Activated CD4-positive, alpha-beta T cell treated with anti-CD3 and anti-CD28 coated beads for 36 hours (primary cell): ENCODE results near the gene NCAPH2. TPM values are rescaled to one million over a fixed set of nuclear protein-coding genes. Genes with fewer than 3 reads are reported as not detected.
"Not testable (repeated sequence)": the region's sequence is repeated elsewhere in the genome, so short reads cannot be mapped to it uniquely, and the experiment has no call there.

Experiments
- ATAC-seq: fragments of 200-7000 bp; cut with Tn5 transposase; one replicate; pipeline ENCODE4 v1.10.0; 2021; ENCODE audit warnings: mild to moderate bottlenecking, moderate library complexity
- CTCF ChIA-PET: fragments of 350-600 bp; sonication (Branson Sonifier 250); formaldehyde crosslinking; loops from one replicate; lab custom pipeline; 2021; ENCODE audit warnings: antibody characterized with exemption; lab: Charles Lee
- POLR2A ChIA-PET: fragments of 350-600 bp; sonication (Branson Sonifier 250); formaldehyde crosslinking; loops from one replicate; lab custom pipeline; 2021; ENCODE audit warnings: antibody characterized with exemption, inconsistent platforms; lab: Charles Lee
- DNase-seq: peaks from one replicate; pipeline ENCODE4 v3.0.0-alpha.2; 2020
- H3K27ac Mint-ChIP-seq: one replicate; pipeline ENCODE4 v1.8.0; 2021; ENCODE audit warnings: mixed read lengths
- H3K27me3 Mint-ChIP-seq: one replicate; pipeline ENCODE4 v1.8.0; 2021; ENCODE audit warnings: mixed read lengths
- H3K36me3 Mint-ChIP-seq: one replicate; pipeline ENCODE4 v1.8.0; 2021; ENCODE audit warnings: low read depth, mixed read lengths
- H3K4me1 Mint-ChIP-seq: one replicate; pipeline ENCODE4 v1.8.0; 2021; ENCODE audit warnings: mixed read lengths
- H3K4me3 Mint-ChIP-seq: one replicate; pipeline ENCODE4 v1.8.0; 2021; ENCODE audit warnings: mild to moderate bottlenecking, moderate library complexity, mixed read lengths
- H3K9me3 Mint-ChIP-seq: one replicate; pipeline ENCODE4 v1.8.0; 2021; ENCODE audit warnings: low read depth, mixed read lengths
- intact Hi-C, 2 experiments: fragments of 100-400 bp; cut with DNase I in 1 of 2; cut with micrococcal nuclease in 1 of 2; formaldehyde crosslinking; loops; one replicate each; pipeline versions ENCODE4 v1.14.2 to v1.15.1; 2022 to 2024; cut with DNase I, micrococcal nuclease
- total RNA-seq, 2 experiments: library from RNA; stranded (reverse); gene quantifications; one replicate each; pipeline ENCODE4 v1.2.3, GENCODE V29; 2021

NCAPH2 gene
- total RNA-seq, 2 experiments from 2014 or later: 115 to 123 TPM

- Mint-ChIP-seq H3K36me3 (peaks cover 17% of the 10 kb centered on the region), H3K9me3 (no peaks in the 10 kb centered on the region), H3K4me3 (peak overlapping the region; percentile 91)
Measured at GRCh38 chr22:50506611-50507420, 1.2 kb upstream of the NCAPH2 start.

GRCh38 chr22:50507421-50507990, 518 bp upstream of the NCAPH2 start, which contains the start of gene LMF2:
TSS of gene LMF2 (minus strand) at chr22:50507702. CDS start at chr22:50507675, 27 bp downstream.
- H3K27me3 Mint-ChIP-seq: no peaks in the 10 kb centered on the region

More at GRCh38 chr22:50506611-50507420, 1.2 kb upstream of the NCAPH2 start:
- DNase-seq: no peak
- ATAC-seq: no peak
- intact Hi-C loops: loop anchor here (1.0 to 10.0 kb wide), 5 partner anchors 26 to 262 kb away; partner anchors contain the start of genes ADM2 (in 1 of the 2), SBF1 (in 1 of the 2) and TUBGCP6 (in 1 of the 2)
- Mint-ChIP-seq H3K27ac (peak overlapping the region; percentile 91), H3K27me3 (no peaks in the 10 kb centered on the region), H3K4me1 (peaks cover 13% of the 10 kb centered on the region)
- ChIA-PET POLR2A (interaction anchor here (1.2 kb wide), 1 partner anchor 19 kb away, joined by 3 read pairs; the partner anchor contains the start of gene SCO2), CTCF (interaction anchor here (1.0 to 5.7 kb wide), 2 partner anchors 18 to 37 kb away, joined by 3 to 76 read pairs; partner anchors contain the start of gene SCO2)

GRCh38 chr22:50508897-50509296, 873 bp downstream of the NCAPH2 start:
- H3K36me3 Mint-ChIP-seq: peaks cover 30% of the 10 kb centered on the region
- no peaks in the 10 kb centered on the region for H3K9me3 Mint-ChIP-seq
- H3K4me3 Mint-ChIP-seq: peak overlapping the region; percentile 85
- ChIA-PET POLR2A (interaction anchor here (1.5 to 3.6 kb wide), 5 partner anchors 10 to 30 kb away, joined by 7 to 65 read pairs (median 9); partner anchors contain the start of gene SCO2), CTCF (interaction anchor here (0.6 to 5.7 kb wide), 11 partner anchors 11 to 263 kb away, joined by 3 to 76 read pairs (median 4); partner anchors contain the start of genes KLHDC7B, SCO2 and SYCE3)
- DNase-seq (no peak), ATAC-seq (no peak)
- peak overlapping the region; percentile 95 for H3K27ac Mint-ChIP-seq
- no peaks in the 10 kb centered on the region for H3K27me3 Mint-ChIP-seq
- intact Hi-C loops: loop anchor here (1.0 to 10.0 kb wide), 16 partner anchors 16 to 656 kb away; partner anchors contain the start of genes CHKB (in 2 of the 2), SCO2 (in 2 of the 2), TUBGCP6 (in 2 of the 2) and ARSA (in 1 of the 2)
- peaks cover 27% of the 10 kb centered on the region for H3K4me1 Mint-ChIP-seq

More at GRCh38 chr22:50507421-50507990, 518 bp upstream of the NCAPH2 start, which contains the start of gene LMF2:
- Mint-ChIP-seq H3K4me1 (peaks cover 19% of the 10 kb centered on the region), H3K36me3 (peaks cover 21% of the 10 kb centered on the region), H3K27ac (peak within 1 kb of the TSS; percentile 95), H3K9me3 (no peaks in the 10 kb centered on the region), H3K4me3 (peak within 1 kb of the TSS; percentile 91)
- DNase-seq (peak; percentile 98), ATAC-seq (peak; percentile 83)
- ChIA-PET CTCF (interaction anchor here (0.6 to 5.7 kb wide), 8 partner anchors 9 to 122 kb away, joined by 3 to 76 read pairs (median 4); partner anchors contain the start of genes CHKB, SCO2 and SYCE3), POLR2A (interaction anchor here (0.6 to 3.6 kb wide), 10 partner anchors 9 to 119 kb away, joined by 3 to 65 read pairs (median 8); partner anchors contain the start of genes CHKB and SCO2)
- intact Hi-C loops: loop anchor here (1.0 to 10.0 kb wide), 5 partner anchors 26 to 263 kb away; partner anchors contain the start of genes ADM2 (in 1 of the 2), SBF1 (in 1 of the 2) and TUBGCP6 (in 1 of the 2)

DNA sequence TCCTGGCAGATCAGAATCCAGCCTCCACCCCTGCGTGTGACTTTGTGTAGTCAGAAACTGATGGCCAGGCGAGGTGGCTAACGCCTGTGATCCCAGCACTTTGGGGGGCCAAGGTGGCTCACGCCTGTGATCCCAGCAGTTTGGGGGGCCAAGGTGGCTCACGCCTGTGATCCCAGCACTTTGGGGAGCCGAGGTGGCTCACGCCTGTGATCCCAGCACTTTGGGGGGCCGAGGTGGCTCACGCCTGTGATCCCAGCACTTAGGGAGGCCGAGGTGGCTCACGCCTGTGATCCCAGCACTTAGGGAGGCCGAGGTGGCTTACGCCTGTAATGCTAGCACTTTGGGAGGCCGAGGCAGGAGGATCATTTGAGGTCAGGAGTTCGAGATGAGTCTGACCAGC, 5.2 kb downstream of the NCAPH2 start:
- DNase-seq: no peak
- H3K27ac Mint-ChIP-seq: no peak overlapping the region
- H3K9me3 Mint-ChIP-seq: no peaks in the 10 kb centered on the region
- ChIA-PET CTCF (interaction anchor here (1.3 to 1.6 kb wide), 2 partner anchors 13 to 53 kb away, joined by 5 to 12 read pairs; partner anchors contain the start of gene SCO2), POLR2A (interaction anchor here (3.2 kb wide), 1 partner anchor 12 kb away, joined by 10 read pairs; the partner anchor contains the start of gene SCO2)
- intact Hi-C loops: no loop called here
- H3K4me1 Mint-ChIP-seq: peaks cover 38% of the 10 kb centered on the region
- H3K27me3 Mint-ChIP-seq: no peaks in the 10 kb centered on the region
- no peak for ATAC-seq
- no peak overlapping the region for H3K4me3 Mint-ChIP-seq
- peaks cover 50% of the 10 kb centered on the region for H3K36me3 Mint-ChIP-seq

DNA sequence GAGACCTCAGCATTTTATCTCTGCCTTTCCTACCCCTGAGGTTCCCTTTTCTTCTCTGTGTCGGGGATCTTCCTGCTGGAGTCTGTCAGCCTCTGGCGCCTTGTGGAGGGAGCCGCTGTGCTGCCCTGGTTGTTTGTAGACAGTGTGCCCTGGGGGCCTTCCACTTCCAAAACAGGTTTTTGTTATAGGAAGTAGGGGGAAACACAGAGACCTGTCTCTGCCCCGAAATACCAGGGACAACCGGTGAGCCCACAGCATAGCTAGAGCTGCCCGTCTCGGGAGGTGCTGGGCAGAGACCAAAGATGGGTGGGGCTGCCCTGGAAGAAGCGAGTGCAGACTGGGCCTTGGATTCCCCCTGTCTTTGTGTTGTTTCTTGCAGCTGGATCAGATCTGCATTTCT, 8.0 kb downstream of the NCAPH2 start:
- H3K9me3 Mint-ChIP-seq: no peaks in the 10 kb centered on the region
- H3K4me3 Mint-ChIP-seq: no peak overlapping the region
- ChIA-PET CTCF (interaction anchor here (1.3 to 1.4 kb wide), 2 partner anchors 9 to 14 kb away, joined by 4 to 8 read pairs; partner anchors contain the start of gene SCO2), POLR2A (interaction anchor here (3.2 kb wide), 1 partner anchor 9 kb away, joined by 10 read pairs; the partner anchor contains the start of gene SCO2)
- H3K27me3 Mint-ChIP-seq: no peaks in the 10 kb centered on the region
- ATAC-seq: no peak
- H3K27ac Mint-ChIP-seq: no peak overlapping the region
- intact Hi-C loops: no loop called here
- no peak for DNase-seq
- peaks cover 24% of the 10 kb centered on the region for H3K4me1 Mint-ChIP-seq
- peaks cover 46% of the 10 kb centered on the region for H3K36me3 Mint-ChIP-seq

DNA sequence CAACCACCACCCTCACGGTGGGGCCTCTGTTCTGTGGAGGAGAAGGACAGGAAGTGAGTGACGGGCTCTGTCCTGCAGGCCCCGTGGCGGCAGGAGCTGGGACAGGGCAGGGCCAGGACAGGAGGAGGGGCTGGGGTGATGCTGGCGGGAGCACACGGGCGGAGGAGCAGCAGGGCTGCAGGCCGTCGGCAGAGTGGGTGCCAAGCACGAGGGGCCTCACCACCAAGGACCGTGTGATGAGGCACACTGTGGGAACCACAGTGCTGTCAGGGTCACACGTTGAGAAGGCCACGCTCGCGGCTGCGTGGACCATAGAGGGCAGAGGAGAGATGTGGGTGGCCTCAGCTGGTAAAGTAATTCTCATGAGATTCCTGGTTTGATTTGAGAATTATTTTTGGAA, 8.9 kb downstream of the NCAPH2 start:
- ATAC-seq: no peak
- no peak for DNase-seq
- Mint-ChIP-seq H3K27me3 (no peaks in the 10 kb centered on the region), H3K27ac (no peak overlapping the region), H3K36me3 (peaks cover 45% of the 10 kb centered on the region), H3K4me1 (peaks cover 24% of the 10 kb centered on the region), H3K4me3 (no peak overlapping the region), H3K9me3 (no peaks in the 10 kb centered on the region)
- ChIA-PET CTCF (no interaction called here), POLR2A (interaction anchor here (1.3 kb wide), 1 partner anchor 9 kb away, joined by 5 read pairs; the partner anchor contains the start of gene SCO2)
- intact Hi-C loops: no loop called here

DNA sequence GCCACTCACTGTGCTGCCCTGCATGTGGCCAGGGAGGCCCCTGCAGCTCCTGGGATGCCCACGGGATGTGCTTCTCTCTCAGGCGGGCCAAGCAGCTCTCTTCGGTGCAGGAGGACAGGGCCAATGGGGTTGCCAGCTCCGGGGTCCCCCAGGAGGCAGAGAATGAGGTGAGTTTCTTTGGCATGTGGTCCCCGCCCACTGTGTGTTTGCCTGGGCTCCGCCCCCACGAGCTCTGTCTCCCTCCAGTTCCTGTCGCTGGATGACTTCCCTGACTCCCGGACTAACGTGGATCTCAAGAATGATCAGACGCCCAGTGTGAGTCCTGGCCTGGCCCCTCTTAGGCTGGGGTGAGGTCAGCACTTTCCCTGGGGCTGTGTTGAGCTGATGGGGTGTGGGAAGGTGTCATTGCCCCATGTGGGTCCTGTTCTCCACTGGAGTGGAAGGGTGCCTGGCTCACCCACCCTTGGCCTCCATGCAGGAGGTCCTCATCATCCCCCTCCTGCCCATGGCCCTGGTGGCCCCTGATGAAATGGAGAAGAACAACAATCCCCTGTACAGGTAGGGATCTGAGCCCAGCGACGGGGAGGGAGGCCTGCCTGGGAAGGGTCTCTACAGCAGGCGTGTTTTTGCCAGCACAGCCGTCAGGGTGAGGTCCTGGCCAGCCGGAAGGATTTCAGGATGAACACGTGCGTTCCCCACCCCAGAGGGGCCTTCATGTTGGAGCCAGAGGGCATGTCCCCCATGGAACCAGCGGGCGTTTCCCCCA, 9.7 kb downstream of the NCAPH2 start:
- DNase-seq (no peak), ATAC-seq (no peak)
- POLR2A ChIA-PET: interaction anchor here (1.3 kb wide), 1 partner anchor 8 kb away, joined by 5 read pairs; the partner anchor contains the start of gene SCO2
- Mint-ChIP-seq H3K4me3 (no peak overlapping the region), H3K9me3 (no peaks in the 10 kb centered on the region), H3K27me3 (no peaks in the 10 kb centered on the region), H3K36me3 (peaks cover 39% of the 10 kb centered on the region), H3K27ac (no peak overlapping the region), H3K4me1 (peaks cover 17% of the 10 kb centered on the region)
- CTCF ChIA-PET: no interaction called here
- intact Hi-C loops: no loop called here

DNA sequence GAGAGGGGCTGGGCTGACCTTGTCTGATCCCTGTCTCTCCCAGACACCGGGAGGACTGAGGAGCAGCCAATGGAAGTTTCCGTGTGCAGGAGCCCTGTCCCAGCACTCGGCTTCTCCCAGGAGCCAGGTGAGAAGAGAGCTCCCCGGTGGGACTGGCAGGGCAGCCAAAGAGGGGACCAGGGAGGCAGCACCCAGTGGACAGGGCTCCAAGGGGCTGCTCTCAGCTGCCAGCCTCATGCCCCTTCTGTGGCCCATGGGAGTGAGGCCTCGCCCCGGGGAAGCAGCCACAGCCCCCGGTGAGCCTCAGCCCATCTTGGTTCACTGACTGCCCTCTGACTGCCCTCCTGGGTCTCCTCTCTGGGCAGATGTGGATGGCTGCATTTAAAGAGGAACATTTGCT, 10.6 kb downstream of the NCAPH2 start:
- POLR2A ChIA-PET: interaction anchor here (1.9 kb wide), 1 partner anchor 10 kb away, joined by 7 read pairs; the partner anchor contains the start of genes LMF2 and NCAPH2

DNA sequence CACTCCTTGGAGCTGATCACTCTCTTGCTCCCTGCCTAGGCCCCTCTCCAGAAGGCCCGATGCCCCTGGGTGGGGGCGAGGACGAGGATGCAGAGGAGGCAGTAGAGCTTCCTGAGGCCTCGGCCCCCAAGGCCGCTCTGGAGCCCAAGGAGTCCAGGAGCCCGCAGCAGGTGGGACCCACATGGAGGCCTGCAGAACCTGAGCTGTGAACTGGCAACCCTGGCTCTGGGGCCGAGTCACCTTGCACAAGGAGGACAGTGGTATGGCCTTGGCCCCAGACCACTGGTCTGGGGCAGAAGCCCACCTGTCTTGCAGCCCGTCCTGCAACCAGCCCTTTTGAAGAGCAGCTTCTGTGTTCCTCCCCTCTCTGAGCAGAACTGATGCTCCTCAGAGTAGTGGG, 11.1 kb downstream of the NCAPH2 start:
- no peaks in the 10 kb centered on the region for H3K9me3 Mint-ChIP-seq
- no peaks in the 10 kb centered on the region for H3K27me3 Mint-ChIP-seq
- ChIA-PET CTCF (interaction anchor here (0.6 to 1.4 kb wide), 3 partner anchors 23 to 44 kb away, joined by 3 to 5 read pairs (median 3); partner anchors contain the start of gene SYCE3), POLR2A (interaction anchor here (1.9 kb wide), 1 partner anchor 11 kb away, joined by 7 read pairs; the partner anchor contains the start of genes LMF2 and NCAPH2)
- intact Hi-C loops: no loop called here
- DNase-seq (no peak), ATAC-seq (no peak)
- peaks cover 39% of the 10 kb centered on the region for H3K36me3 Mint-ChIP-seq
- H3K27ac Mint-ChIP-seq: no peak overlapping the region
- H3K4me1 Mint-ChIP-seq: peaks cover 15% of the 10 kb centered on the region
- H3K4me3 Mint-ChIP-seq: no peak overlapping the region

More for the DNA sequence above, 10.6 kb downstream of the NCAPH2 start:
- no peaks in the 10 kb centered on the region for H3K27me3 Mint-ChIP-seq
- H3K4me1 Mint-ChIP-seq: peaks cover 18% of the 10 kb centered on the region
- H3K4me3 Mint-ChIP-seq: no peak overlapping the region
- H3K9me3 Mint-ChIP-seq: no peaks in the 10 kb centered on the region
- CTCF ChIA-PET: interaction anchor here (1.4 kb wide), 1 partner anchor 45 kb away, joined by 5 read pairs; the partner anchor contains the start of gene SYCE3
- H3K27ac Mint-ChIP-seq: no peak overlapping the region
- intact Hi-C loops: no loop called here
- H3K36me3 Mint-ChIP-seq: peaks cover 42% of the 10 kb centered on the region
- ATAC-seq: no peak
- DNase-seq: no peak

- H3K4me3 Mint-ChIP-seq, H3K27me3 Mint-ChIP-seq, DNase-seq, H3K27ac Mint-ChIP-seq, CTCF ChIA-PET, ATAC-seq, H3K9me3 Mint-ChIP-seq, intact Hi-C loops: not testable (repeated sequence)
- Mint-ChIP-seq H3K4me1 (peaks cover 13% of the 10 kb centered on the region), H3K36me3 (peaks cover 39% of the 10 kb centered on the region)
- POLR2A ChIA-PET: interaction anchor here (1.9 kb wide), 1 partner anchor 12 kb away, joined by 7 read pairs; the partner anchor contains the start of genes LMF2 and NCAPH2
Measured at GRCh38 chr22:50520184-50520583, 12.2 kb downstream of the NCAPH2 start.
